Rectal smooth muscle tissue (tissue), 1 donor: Measurements from ENCODE around the gene APOLD1.
"Not testable (repeated sequence)": the region's sequence is repeated elsewhere in the genome, so short reads cannot be mapped to it uniquely, and the experiment has no call there.

Experiments used
- H3K27ac ChIP-seq: one replicate; pipeline ENCODE4 v1.7.0; 2013; ENCODE audit warnings: low read depth, low read length, inconsistent platforms
- H3K27me3 ChIP-seq: one replicate; pipeline ENCODE4 v1.7.0; 2013; ENCODE audit warnings: low read length; ENCODE audit not compliant: control insufficient read depth, insufficient read depth
- H3K36me3 ChIP-seq: one replicate; pipeline ENCODE4 v1.7.0; 2013; ENCODE audit warnings: low read length; ENCODE audit not compliant: control insufficient read depth, insufficient read depth
- H3K4me1 ChIP-seq: one replicate; pipeline ENCODE4 v1.7.0; 2013; ENCODE audit warnings: low read length; ENCODE audit not compliant: control insufficient read depth, insufficient read depth
- H3K4me3 ChIP-seq: one replicate; pipeline ENCODE4 v1.7.0; 2013; ENCODE audit warnings: low read length
- H3K9ac ChIP-seq: one replicate; pipeline ENCODE4 v1.7.0; 2013; ENCODE audit warnings: low read length

The APOLD1 gene

DNA sequence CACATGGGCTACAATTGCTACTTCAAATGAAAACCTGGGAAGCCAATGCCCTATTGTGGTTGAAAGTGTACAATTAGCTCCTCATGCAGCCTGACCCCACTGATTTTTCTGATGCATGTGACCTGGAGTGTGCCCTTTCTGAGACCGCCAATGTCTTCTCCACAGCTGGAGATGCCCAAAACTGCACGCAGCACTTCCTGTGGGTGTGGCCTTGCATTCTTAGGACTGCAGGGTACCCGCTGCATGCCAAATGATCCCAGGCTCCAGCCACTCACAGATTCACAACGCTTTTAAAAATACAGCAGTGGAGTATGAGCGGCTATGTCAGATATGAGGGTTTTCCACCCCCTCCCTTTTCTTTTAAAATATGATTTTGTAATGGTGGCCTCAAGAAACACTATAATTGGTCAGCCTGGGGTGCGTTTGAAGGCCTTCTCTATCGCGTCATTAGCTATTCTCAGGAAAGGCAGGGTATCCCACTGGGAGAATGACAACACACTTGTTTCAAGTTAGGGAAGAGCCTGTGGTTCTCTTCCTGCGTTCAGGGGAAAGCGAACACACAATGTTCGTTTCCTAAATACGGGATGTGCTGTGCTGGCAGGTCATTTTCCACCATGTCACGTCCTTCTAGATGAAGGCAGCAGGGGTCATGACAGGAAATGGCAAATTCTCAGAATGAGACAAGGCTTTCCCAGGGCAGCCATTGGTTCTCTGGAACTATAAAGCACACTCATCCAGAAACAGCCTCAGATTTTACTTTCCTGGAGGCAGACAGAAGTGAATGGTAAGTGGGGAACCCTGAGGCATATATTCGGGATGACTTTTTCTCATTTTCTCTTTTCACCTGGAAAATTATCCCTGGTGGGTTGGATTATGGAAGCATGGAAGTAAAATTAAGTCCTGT lies at the start of gene APOLD1:
TSS of gene APOLD1 (plus strand) at position 749 of the 904 bp plus-strand sequence. CDS start at position 782, 33 bp downstream.
- peaks cover 5% of the 10 kb centered on the region for H3K4me1 ChIP-seq
- no peaks in the 10 kb centered on the region for H3K27me3 ChIP-seq
- H3K27ac ChIP-seq, result peak within 1 kb of the TSS; percentile 79
- no peaks in the 10 kb centered on the region for H3K36me3 ChIP-seq
- peak within 1 kb of the TSS; percentile 45 for H3K9ac ChIP-seq
- peak within 1 kb of the TSS; percentile 72 for H3K4me3 ChIP-seq

- H3K27me3 ChIP-seq, result no peaks in the 10 kb centered on the region
- H3K4me3 ChIP-seq, result peak overlapping the region; percentile 35
- H3K9ac ChIP-seq, result no peak overlapping the region
- peaks cover 13% of the 10 kb centered on the region for H3K4me1 ChIP-seq
- H3K27ac ChIP-seq, result peak overlapping the region; percentile 67
- no peaks in the 10 kb centered on the region for H3K36me3 ChIP-seq
These were observed 48.4 kb upstream of the APOLD1 start for GRCh38 chr12:12736759-12737676.

DNA sequence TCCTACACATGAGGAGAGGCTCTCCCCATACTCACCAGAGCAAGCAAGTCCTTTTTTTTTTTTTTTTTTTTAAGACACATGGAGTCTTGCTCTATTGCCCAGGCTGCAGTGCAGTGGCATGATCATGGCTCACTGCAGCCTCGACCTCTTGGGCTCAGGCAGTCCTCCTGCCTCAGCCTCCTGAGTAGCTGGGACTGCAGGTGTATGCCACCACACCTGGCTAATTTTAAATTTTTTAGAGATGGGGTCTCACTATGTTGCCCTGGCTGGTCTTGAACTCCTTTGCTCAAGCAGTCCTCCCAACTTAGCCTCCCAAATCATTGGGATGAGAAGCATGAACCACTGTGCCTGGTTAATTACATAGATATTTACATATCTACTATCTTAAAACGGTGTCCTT lies 47.3 kb upstream of the APOLD1 start:
- not testable (repeated sequence) for H3K27ac ChIP-seq, H3K36me3 ChIP-seq, H3K9ac ChIP-seq, H3K4me3 ChIP-seq, H3K27me3 ChIP-seq
- peaks cover 13% of the 10 kb centered on the region for H3K4me1 ChIP-seq

DNA sequence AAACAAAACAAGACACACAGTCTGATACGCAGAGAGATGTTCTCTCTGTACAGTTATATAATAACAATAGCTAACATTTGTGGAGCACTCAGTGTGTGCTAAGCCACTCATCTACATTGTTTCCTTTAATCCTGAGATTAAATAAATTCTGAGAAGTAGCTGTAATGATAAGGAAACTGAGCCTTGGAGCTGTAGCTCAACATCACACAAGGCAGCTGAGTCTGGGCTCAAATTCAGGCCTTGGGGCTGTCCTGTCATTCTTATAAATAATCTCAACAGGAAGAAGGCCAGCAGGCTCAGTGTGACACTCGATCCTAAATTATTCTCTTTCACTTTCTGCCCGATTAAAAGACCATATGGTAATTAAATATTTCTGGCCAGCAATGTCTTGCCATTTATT lies 43.8 kb upstream of the APOLD1 start:
- Histone ChIP-seq H3K27ac (no peak overlapping the region), H3K36me3 (no peaks in the 10 kb centered on the region), H3K27me3 (no peaks in the 10 kb centered on the region), H3K4me1 (peaks cover 10% of the 10 kb centered on the region), H3K9ac (no peak overlapping the region), H3K4me3 (no peak overlapping the region)

DNA sequence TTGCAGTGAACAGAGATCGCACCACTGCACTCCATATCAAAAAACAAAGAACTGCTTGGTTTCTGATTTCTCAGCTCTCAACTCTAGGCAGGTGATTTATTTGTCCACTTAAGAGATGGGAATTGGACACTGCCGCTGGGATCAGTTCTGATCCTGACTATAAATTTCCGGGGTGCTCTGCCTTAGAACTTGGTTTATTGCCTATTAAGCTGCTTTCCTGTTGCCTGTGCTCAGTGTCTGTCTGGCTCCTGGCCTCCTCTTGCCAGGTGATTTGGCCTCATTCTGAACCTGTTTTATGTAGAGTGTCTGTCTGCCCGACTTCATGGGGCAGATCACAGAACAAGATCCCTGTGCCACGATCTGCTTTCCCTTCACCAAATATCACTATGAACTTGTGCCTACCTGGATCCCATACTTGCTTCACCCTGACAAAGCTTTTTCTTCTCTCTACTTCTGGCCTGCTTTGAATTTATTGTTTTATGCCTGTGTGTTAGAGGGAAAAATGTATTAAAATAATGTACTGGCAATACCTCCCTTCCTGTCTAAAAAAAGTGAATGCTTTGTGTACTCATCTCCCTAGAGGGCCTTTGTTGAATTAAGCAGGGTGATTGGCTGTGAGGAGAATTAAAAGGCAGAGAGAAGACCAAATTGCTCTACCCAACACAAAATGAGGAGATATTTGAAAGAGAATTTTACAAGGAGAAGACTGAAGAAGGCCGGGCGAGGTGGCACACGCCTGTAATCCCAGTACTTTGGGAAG lies 40.7 kb upstream of the APOLD1 start:
- H3K27me3 ChIP-seq, result no peaks in the 10 kb centered on the region
- no peak overlapping the region for H3K9ac ChIP-seq
- H3K27ac ChIP-seq, result no peak overlapping the region
- H3K4me1 ChIP-seq, result peaks cover 2% of the 10 kb centered on the region
- H3K36me3 ChIP-seq, result no peaks in the 10 kb centered on the region
- H3K4me3 ChIP-seq, result no peak overlapping the region

- H3K9ac ChIP-seq, result no peak overlapping the region
- no peaks in the 10 kb centered on the region for H3K27me3 ChIP-seq
- H3K4me1 ChIP-seq, result peaks cover 2% of the 10 kb centered on the region
- H3K36me3 ChIP-seq, result no peaks in the 10 kb centered on the region
- no peak overlapping the region for H3K27ac ChIP-seq
- no peak overlapping the region for H3K4me3 ChIP-seq
These were observed 39.8 kb upstream of the APOLD1 start for GRCh38 chr12:12745576-12746211.

- H3K36me3 ChIP-seq, result no peaks in the 10 kb centered on the region
- H3K4me1 ChIP-seq, result no peaks in the 10 kb centered on the region
- H3K27me3 ChIP-seq, result no peaks in the 10 kb centered on the region
- H3K4me3 ChIP-seq, result no peak overlapping the region
- no peak overlapping the region for H3K27ac ChIP-seq
- no peak overlapping the region for H3K9ac ChIP-seq
These were observed 38.2 kb upstream of the APOLD1 start for GRCh38 chr12:12747278-12747677.

DNA sequence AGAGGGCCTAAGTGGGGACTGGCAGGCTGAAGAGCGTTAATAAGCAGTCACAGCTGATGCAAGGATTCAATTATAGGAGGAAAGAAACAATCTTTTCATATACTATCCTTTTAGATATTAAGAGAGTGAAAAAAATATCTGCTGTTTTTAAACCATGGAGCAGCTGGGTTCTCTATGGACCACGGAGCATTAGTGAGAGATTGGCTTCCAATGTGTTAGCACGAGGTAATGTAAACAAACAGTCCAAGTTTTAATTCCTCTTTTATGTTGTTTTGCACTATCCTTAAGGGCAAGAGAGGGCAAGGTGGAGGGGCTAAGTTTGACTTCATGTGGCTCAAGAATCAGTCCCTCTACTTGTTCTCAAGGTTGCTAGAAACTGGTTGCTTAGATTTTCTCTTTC lies 37.4 kb upstream of the APOLD1 start:
- no peak overlapping the region for H3K27ac ChIP-seq

DNA sequence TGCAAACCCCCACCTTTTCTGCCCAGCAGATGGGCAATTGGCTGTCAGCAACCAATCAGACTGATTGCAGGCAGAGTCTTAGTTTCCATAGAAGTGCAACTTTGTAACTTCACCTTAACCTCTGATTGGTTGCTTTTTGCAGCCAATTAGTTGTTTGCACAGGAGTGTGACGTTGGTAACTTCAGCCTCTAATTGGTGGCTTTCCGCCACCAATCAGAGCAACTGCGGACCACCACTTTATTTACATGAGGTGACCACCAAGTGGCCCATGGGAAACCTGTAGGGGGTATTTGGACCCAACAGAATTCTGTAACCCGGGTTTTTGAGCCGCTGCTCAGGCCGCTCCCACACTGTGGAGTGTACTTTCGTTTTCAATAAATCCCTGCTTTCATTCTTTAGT lies 36.0 kb upstream of the APOLD1 start:
- Histone ChIP-seq H3K9ac (no peak overlapping the region), H3K36me3 (no peaks in the 10 kb centered on the region), H3K27me3 (no peaks in the 10 kb centered on the region), H3K27ac (no peak overlapping the region), H3K4me1 (no peaks in the 10 kb centered on the region), H3K4me3 (peak overlapping the region; percentile 49)

More for the DNA sequence above, 37.4 kb upstream of the APOLD1 start:
- no peak overlapping the region for H3K9ac ChIP-seq
- H3K4me3 ChIP-seq, result no peak overlapping the region
- no peaks in the 10 kb centered on the region for H3K27me3 ChIP-seq
- no peaks in the 10 kb centered on the region for H3K36me3 ChIP-seq
- H3K4me1 ChIP-seq, result no peaks in the 10 kb centered on the region

- Histone ChIP-seq H3K27ac (no peak overlapping the region), H3K36me3 (no peaks in the 10 kb centered on the region)
These were observed 29.5 kb upstream of the APOLD1 start for GRCh38 chr12:12755923-12756322.

DNA sequence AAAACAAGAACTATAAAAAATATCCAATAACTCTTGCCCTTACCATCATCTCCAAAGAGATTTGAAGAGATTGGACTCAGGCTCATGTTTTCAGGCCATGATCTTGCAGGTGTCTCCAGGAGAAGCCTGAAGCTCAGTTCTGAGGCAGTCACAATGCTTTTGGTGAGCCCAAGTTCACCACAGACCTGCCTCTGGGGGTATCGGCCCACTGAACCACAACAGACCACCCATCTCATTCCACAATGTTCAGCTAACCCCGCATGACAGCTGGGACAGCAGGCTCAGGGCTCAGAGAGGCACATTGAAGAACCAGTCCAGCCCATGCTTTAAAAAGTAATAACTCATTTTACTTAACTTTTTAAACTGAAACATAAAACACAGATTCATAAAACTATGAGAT lies 28.3 kb upstream of the APOLD1 start:
- H3K4me1 ChIP-seq, result no peaks in the 10 kb centered on the region
- no peak overlapping the region for H3K9ac ChIP-seq
- H3K27ac ChIP-seq, result no peak overlapping the region
- no peak overlapping the region for H3K4me3 ChIP-seq
- no peaks in the 10 kb centered on the region for H3K27me3 ChIP-seq
- H3K36me3 ChIP-seq, result no peaks in the 10 kb centered on the region

More at GRCh38 chr12:12755923-12756322, 29.5 kb upstream of the APOLD1 start:
- no peaks in the 10 kb centered on the region for H3K4me1 ChIP-seq
- no peaks in the 10 kb centered on the region for H3K27me3 ChIP-seq
- H3K9ac ChIP-seq, result no peak overlapping the region
- H3K4me3 ChIP-seq, result no peak overlapping the region
